GM18951 (cell line): ENCODE results near the gene IFNL2.

Source experiments
- POLR2A ChIP-seq: IDR thresholded peaks from 4 replicates; pipeline ENCODE4 v1.6.1; 2011; ENCODE audit warnings: mild to moderate bottlenecking; ENCODE audit not compliant: insufficient read length, insufficient read depth; ENCODE audit errors: extremely low read depth
- in situ Hi-C: fragments of 300-500 bp; cut with MboI; formaldehyde crosslinking; loops from one replicate; pipeline ENCODE4 v1.12.0; 2022; ENCODE audit warnings: low sequenced_read_pairs, mixed read lengths, inconsistent platforms; ENCODE audit not compliant: unreplicated experiment

The IFNL2 gene

DNA sequence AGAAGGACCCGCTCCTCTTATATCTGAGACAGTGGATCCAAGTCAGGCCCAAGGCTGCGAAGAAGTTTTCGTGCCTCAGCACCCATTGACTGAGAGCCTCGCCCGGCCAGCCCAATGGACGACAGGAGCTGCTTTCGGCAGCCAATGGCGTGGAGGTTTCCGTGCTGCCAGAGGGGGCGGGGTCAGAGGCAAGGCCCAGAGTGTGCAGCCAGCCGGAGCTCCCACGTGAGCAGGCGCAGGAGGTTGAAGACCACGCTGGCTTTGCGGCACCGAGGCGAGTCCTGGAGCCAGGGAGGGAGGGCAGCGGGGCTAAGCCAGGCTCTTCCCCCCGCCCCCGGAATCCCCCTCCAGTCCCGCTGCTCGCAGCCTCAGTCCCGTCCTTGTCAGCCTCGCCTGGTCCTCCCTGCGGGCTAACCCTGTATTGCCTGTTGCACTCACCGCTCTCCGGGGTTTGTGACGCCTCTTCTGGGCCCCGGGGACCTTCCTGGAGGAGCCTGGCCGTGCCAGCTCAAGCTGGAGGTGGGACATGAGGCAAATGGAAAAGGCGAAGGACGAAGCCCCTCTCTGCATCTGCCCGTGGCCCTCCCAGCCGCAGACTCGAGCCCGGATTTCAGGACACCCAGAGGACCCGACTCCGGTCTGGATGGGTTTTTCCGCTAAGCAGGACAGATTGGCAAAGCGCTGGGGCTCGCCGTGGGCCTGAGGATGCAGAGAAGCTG lies 21.1 kb upstream of the IFNL2 start:
- no peak for TF ChIP-seq POLR2A
- in situ Hi-C loops = no loop called here

DNA sequence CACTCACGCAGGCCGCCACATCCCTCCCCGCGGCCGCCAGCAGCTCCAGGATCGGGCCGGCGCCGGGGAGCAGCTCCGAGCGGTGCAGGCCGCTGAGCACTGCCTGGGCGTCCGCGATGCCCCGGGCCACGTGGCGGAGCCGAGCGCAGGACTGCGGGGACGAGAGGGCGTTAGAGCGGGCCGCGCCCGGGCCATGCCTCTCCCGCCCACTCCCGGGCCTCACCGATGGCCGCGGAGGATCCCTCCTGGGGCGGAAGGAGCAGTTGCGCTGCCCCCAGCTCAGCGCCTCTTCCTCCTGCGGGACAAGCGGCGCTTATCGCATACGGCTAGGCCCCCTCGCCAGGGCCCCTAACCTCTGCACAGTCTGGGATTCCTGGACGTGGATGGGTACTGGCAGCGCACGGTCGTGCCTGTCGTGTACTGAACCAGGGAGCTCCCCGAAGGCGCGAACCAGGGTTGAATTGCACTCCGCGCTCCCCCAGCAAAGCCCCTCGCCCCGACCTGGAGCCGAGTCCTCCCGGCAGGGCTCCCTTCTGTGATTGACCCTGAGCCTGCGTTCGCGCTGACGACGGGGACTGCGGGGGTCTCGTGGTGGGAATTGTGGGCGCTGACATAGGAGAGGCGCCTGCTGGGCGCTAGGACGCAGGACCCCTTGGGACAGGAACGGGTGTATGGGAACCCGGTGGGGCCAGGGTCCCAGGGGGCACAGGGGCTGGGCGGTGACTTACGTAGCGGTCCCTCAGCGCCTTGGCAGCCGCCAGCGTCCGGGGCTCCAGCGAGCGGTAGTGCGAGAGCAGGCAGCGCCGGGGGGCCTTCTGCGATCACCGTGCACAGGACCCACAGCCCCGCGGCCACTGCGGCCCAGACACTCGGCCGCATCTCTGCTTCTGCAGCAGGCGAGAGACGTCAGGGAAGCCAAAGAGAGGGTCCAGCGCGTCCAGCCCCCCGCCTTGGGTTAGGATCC lies 20.2 kb upstream of the IFNL2 start:
- no peak for TF ChIP-seq POLR2A
- in situ Hi-C loops = no loop called here

DNA sequence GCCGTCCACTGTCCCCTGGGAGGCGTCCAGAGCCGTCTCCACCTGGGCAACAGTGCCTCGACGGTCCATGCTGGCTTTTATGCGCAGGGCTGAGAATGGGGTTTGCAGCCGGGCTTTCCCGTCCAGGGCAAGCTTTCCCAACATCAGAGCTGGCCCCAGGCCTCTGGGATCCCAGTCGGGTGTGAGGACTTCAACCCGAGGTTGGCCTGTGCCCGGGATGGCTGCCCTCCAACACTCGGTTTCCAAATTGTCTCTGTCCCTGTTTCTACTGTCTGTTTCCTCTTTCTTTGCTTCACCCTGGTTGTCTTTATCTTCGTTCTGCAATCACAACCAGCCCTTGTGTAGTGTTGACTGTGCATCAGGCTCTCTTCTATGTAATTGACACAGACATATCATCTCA lies 19.4 kb upstream of the IFNL2 start, which contains the start of gene IFNL4:
Gene IFNL4 (minus strand): TSS at position 51 of the 400 bp plus-strand sequence.
- TF ChIP-seq POLR2A = no peak
- in situ Hi-C loops = no loop called here

DNA sequence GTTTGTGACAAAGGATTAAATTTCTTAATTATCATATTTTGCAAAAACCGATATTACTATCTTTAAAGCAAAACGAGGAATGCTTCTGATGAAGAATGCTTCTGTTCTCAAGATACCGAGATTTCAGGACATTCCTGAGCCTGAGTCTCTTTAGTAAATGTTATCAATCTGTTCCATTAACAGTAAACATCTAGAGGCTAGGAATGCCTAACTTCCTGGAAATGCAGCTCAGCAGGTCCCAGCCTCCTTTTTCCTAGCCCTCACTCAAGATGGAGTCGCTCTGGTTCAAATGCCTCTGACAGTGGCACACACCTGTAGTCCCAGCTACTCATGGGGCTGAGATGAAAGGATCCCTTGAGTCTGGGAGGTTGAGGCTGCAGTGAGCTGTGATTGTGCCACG lies 17.1 kb upstream of the IFNL2 start:
- no peak for TF ChIP-seq POLR2A
- in situ Hi-C loops = no loop called here

- in situ Hi-C loops = no loop called here
- no peak for TF ChIP-seq POLR2A
Measured at GRCh38 chr19:39251846-39252245, 16.4 kb upstream of the IFNL2 start.

DNA sequence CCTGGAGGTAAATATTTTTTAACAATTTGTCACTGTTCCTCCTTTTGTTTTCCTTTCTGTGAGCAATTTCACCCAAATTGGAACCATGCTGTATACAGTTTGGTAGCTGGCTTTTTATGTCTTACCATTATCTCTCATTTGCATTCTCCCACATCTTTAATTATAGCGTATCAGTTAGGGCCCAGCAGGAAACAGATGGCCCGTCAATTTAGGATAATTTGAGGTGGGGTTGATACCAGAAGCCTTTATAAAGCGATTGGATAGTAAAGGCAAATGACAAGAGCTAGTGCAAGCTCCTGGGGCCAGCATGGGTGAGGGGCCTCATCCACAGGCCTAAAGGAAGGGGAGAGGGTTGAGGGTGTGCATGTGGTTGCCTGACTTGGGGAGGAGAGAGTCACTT lies 15.7 kb upstream of the IFNL2 start:
- in situ Hi-C loops = no loop called here
- no peak for TF ChIP-seq POLR2A

DNA sequence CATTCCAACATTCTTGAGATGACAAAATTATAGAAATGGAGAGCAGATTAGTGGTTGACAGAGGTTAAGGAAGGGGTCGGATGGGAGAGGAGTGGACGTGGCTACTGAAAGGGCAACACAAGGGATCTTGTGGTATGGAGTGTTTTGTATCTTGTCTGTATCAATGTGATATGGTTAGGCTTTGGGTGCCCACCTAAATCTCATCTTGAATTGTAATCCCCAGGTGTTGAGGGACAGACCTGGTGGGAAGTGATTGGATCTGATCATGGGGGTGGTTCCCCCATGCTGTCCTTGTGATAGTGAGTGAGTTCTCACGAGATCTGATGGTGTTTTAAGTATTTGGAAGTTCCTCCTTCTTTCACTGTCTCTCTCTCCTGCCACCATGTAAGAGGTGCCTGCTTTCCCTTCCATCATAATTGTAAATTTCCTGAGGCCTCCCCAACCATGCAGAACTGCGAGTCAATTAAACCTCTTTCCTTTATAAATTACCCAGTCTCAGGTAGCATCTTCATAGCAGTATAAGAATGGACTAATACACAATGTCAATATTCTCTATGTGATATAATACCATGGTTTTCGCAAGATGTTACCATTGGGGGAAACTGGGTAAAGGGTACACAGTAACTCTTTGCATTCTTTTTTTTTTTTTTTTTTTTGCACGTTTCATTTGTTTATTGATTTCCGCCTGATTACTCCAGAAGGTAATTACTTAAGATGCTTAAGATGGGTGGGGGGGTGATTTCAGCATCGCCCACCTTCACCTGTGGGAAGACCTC lies 14.6 kb upstream of the IFNL2 start:
- in situ Hi-C loops = no loop called here
- TF ChIP-seq POLR2A = no peak

DNA sequence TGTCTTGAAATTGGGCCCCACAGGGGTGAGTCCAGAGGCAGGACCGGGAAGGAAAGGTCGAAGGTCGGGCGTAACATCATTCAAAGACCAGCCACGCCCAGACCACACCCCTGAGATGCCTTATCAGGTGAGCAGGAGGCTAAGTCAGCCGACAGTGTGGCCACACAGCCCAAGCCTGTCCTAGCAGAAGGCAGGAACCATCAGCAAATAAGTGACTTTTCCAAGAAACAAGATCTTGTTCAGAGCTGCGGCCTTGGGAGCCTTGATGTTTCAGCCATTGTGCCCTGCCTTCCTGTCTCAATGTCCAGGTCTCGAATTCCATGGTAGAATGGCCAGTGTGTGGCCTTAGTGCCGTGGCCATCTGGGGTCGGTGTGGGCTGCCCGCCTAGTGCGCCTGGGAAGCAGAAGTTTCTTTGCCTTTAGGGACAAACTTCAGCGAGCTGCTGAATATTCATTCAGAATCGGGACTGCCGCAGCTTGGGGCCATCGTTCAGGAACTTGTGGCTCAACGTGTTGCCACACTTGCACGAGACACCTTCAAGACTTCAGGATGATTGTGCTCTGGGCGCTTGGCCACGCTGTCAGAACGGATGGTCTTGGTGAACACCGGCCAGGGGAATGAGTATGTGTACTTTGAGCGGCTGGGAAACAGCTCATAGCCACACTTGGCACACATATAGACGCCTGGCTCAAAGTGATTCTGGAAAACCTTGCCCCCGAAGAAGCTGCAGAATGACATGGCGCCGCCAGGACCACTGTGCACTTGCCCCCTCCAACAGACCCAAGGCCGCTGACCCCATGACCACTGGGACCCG lies 13.5 kb upstream of the IFNL2 start:
- TF ChIP-seq POLR2A = no peak
- in situ Hi-C loops = no loop called here

DNA sequence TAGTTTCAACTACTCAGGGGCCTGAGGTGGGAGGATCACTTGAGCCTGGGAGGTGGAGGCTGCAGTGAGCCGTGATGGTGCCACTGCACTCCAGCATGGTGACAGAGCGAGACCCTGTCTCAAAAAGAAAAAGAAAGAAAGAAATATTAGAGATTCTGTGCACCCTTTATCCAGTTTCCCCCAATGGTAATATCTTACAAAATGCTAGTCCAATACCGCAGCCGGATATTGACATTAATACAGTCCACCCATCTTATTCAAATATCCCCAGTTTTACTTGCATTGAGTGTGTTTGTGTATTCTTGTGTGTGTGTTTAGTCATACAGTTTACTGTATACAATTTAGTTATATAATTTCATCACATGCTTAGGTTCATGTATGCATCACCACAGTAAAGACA lies 11.0 kb upstream of the IFNL2 start:
- TF ChIP-seq POLR2A = no peak
- in situ Hi-C loops = no loop called here

DNA sequence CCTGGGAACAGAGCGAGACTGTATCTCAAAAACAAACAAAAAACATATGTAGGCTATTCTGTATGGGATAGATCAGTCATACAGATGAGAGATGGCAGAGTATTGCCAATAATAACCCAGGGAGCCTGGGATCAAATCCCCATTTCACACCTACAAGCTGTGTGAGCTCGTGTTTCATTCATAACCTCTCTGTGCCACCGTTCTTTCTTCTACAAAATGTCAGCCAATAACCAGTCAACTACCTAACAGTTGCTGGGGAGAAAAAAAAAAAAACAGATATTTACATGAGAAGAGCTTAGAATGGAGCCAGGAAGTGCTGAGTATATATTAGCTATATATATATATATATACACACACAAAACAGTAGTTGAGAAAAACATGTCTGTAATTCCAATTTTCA lies 6.5 kb upstream of the IFNL2 start:
- in situ Hi-C loops = no loop called here
- no peak for TF ChIP-seq POLR2A

DNA sequence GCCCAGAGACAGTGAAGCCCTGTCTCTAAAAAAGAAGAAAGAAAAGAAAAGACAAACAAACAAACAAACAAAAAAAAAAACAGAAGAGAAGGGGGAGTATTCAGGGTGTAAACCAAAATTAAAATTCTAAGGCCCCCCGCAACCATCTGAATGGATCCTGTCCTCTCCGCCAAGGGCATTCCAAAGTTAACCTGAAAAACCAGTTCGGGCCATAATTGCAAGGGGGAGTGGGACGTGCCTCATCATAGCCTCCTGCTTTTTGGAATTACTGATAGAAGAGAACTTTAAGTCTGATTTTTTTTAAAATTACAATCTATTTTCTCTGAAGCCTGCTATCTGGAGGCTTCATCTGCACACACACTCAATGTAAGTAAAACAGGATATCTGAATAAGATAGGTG lies 5.7 kb upstream of the IFNL2 start:
- in situ Hi-C loops = no loop called here
- TF ChIP-seq POLR2A = no peak

DNA sequence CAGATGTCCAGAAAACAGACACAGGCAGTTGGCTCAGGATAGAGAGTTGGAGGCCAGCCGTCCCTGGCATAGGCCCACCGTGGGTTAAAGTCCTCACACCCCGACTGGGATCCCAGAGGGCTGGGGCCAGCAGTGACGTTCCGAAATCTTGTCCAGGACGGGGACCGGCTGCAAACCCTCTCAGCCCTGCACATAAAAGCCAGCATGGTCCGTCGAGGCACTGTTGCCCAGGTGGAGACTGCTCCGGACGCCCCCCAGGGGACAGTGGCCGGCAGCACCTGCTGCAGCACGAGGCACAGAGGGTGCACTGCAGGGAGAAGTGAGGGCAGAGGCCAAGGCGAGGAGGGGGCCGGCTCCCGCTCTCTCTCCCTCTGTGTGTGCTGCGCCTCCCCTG lies 4.3 kb upstream of the IFNL2 start:
- no peak for TF ChIP-seq POLR2A
- in situ Hi-C loops = no loop called here
